Osteocyte (in vitro differentiated cells): ENCODE results near the gene MMAA. TPM values are rescaled to one million over a fixed set of nuclear protein-coding genes. Genes with fewer than 3 reads are reported as not detected.
A peak's percentile ranks its signal among the peaks of the same experiment; 100 is the strongest.

Experiments used
- DNase-seq: peaks from one replicate; pipeline ENCODE4 v3.0.0; 2021; ENCODE audit warnings: mixed read lengths; ENCODE audit not compliant: unreplicated experiment; ENCODE audit errors: extremely low spot score
- H3K27ac Mint-ChIP-seq: one replicate; pipeline ENCODE4 v1.8.0; 2021; ENCODE audit warnings: mild to moderate bottlenecking, mixed read lengths; ENCODE audit not compliant: unreplicated experiment
- H3K27me3 Mint-ChIP-seq: one replicate; pipeline ENCODE4 v1.8.0; 2021; ENCODE audit warnings: mixed read lengths; ENCODE audit not compliant: unreplicated experiment
- H3K36me3 Mint-ChIP-seq: one replicate; pipeline ENCODE4 v1.8.0; 2021; ENCODE audit warnings: mixed read lengths; ENCODE audit not compliant: unreplicated experiment
- H3K4me1 Mint-ChIP-seq: one replicate; pipeline ENCODE4 v1.8.0; 2021; ENCODE audit warnings: mixed read lengths; ENCODE audit not compliant: unreplicated experiment
- H3K4me3 Mint-ChIP-seq: one replicate; pipeline ENCODE4 v1.8.0; 2021; ENCODE audit warnings: mild to moderate bottlenecking, moderate library complexity, mixed read lengths; ENCODE audit not compliant: unreplicated experiment
- H3K9me3 Mint-ChIP-seq: one replicate; pipeline ENCODE4 v1.8.0; 2021; ENCODE audit warnings: mixed read lengths; ENCODE audit not compliant: unreplicated experiment
- total RNA-seq: library from RNA; stranded (reverse); gene quantifications from 2 replicates; pipeline ENCODE4 v1.2.1, GENCODE V29; 2021
- TF ChIP-seq, protein P1 (sequence below): fragments of 200-600 bp; sonication (generic); IDR thresholded peaks from 2 replicates; pipeline ENCODE4 v1.5.0; 2021; ENCODE audit warnings: antibody characterized with exemption, mild to moderate bottlenecking, moderate library complexity

MMAA gene
- total RNA-seq, 1 donor from 2014 or later: 9.9 TPM

DNA sequence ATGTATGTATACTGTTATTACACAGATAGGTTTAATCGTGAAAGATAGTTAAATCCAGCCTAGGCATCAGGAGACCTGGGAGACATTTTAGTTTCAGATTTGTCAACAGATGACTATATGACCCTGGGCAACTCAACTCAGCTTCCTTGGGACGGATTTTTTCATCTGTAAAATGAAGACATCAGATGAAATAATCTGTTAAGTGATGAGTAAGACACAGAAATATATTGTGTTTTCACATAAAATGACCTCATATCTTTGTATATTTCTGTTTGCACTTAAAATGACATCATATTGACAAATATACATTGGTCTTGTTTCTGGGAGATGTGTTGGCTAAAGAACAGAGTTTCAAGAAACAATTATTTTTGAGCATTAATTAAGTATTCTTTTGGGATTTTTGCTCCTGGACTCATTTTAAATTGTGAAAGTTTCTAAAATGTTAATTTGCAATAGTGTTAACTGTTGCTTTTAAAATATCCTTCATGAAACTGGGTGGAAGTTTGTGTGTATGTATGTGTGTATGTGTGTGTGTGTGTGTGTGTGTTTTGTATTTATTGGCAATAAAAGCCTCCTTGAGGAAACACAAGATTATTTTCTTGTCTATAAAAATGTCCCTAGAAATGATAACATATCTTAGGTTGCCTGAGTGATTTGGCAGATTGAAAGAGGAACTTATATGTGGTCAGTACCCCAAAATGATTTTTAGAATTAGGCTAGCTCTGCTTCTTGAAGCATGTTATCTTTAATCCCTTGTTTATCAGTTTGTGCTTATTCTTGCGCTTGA is 29.1 kb upstream of the MMAA start:
- H3K4me1 Mint-ChIP-seq: no peaks in the 10 kb centered on the region
- peaks cover 5% of the 10 kb centered on the region for H3K9me3 Mint-ChIP-seq
- no peak overlapping the region for H3K4me3 Mint-ChIP-seq
- peaks cover 42% of the 10 kb centered on the region for H3K27me3 Mint-ChIP-seq
- H3K36me3 Mint-ChIP-seq: no peaks in the 10 kb centered on the region
- TF ChIP-seq, protein P1, sequence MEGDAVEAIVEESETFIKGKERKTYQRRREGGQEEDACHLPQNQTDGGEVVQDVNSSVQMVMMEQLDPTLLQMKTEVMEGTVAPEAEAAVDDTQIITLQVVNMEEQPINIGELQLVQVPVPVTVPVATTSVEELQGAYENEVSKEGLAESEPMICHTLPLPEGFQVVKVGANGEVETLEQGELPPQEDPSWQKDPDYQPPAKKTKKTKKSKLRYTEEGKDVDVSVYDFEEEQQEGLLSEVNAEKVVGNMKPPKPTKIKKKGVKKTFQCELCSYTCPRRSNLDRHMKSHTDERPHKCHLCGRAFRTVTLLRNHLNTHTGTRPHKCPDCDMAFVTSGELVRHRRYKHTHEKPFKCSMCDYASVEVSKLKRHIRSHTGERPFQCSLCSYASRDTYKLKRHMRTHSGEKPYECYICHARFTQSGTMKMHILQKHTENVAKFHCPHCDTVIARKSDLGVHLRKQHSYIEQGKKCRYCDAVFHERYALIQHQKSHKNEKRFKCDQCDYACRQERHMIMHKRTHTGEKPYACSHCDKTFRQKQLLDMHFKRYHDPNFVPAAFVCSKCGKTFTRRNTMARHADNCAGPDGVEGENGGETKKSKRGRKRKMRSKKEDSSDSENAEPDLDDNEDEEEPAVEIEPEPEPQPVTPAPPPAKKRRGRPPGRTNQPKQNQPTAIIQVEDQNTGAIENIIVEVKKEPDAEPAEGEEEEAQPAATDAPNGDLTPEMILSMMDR: no peak
- H3K27ac Mint-ChIP-seq: no peak overlapping the region
- DNase-seq: no peak

DNA sequence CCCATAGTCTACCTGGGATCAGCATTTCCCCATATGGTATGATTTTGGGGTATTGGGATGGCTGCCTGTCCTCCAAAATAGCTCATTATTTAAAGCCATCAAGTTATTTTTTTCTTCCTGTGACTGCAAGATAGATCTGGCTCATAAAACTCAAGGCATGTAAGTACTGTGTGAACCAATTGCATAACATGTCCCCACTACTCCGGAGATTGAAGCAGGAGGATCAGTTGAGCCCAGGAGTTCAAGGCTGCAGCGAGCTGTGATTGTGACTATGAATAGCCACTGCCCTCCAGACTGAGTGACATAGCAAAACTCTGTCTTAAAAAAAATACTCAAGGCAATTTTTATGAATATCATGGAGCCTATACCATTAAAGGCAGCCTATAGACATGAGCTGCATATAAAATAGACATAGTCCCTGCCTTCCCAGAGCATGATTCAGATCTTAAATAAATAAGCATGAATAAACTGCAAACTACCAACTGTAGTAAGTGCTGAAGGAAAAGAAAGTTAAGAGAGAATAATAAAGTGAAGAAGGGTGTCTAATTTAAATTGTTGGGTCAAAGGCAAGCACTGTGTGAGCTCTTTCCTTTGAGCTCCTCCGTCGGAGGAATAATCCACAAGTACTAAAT is 16.9 kb upstream of the MMAA start:
- no peak for DNase-seq
- no peak overlapping the region for H3K4me3 Mint-ChIP-seq
- no peak overlapping the region for H3K27ac Mint-ChIP-seq
- peaks cover 15% of the 10 kb centered on the region for H3K9me3 Mint-ChIP-seq
- peaks cover 11% of the 10 kb centered on the region for H3K4me1 Mint-ChIP-seq
- TF ChIP-seq, protein P1: no peak
- H3K36me3 Mint-ChIP-seq: no peaks in the 10 kb centered on the region
- H3K27me3 Mint-ChIP-seq: no peaks in the 10 kb centered on the region

DNA sequence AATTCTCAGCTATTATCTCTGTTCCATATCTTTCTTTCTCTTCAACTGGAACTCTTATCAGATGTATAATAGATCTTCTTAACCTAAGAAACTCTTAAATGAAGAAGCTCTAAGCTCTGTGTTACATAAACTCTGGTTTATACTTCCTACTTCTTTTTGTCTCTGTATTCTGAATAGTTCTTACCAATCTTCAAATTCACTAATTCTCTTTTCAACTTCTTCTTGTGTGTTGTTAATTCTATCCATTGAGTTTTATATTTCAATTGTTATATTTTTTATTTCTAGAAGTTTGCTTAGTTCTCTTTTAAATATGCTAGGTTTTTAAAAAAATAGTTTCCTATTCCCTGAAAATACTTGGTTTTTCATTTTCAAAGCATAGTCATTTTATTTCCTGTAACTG is 13.2 kb upstream of the MMAA start:
- Mint-ChIP-seq H3K27me3 (no peaks in the 10 kb centered on the region), H3K4me3 (no peak overlapping the region), H3K9me3 (peaks cover 12% of the 10 kb centered on the region), H3K4me1 (peaks cover 13% of the 10 kb centered on the region), H3K27ac (no peak overlapping the region), H3K36me3 (no peaks in the 10 kb centered on the region)
- DNase-seq: no peak
- TF ChIP-seq, protein P1: no peak

- DNase-seq: no peak
Observed at GRCh38 chr4:145609481-145610427, 9.4 kb upstream of the MMAA start.

More at GRCh38 chr4:145609481-145610427, 9.4 kb upstream of the MMAA start:
- no peak overlapping the region for H3K4me3 Mint-ChIP-seq
- H3K9me3 Mint-ChIP-seq: peaks cover 12% of the 10 kb centered on the region
- H3K27me3 Mint-ChIP-seq: peaks cover 5% of the 10 kb centered on the region
- peaks cover 2% of the 10 kb centered on the region for H3K4me1 Mint-ChIP-seq
- no peaks in the 10 kb centered on the region for H3K36me3 Mint-ChIP-seq
- TF ChIP-seq, protein P1: peak; percentile 87
- no peak overlapping the region for H3K27ac Mint-ChIP-seq
